Fibroblast of the conjunctiva (primary cell): ENCODE measurements around the gene PRAMEF12.
"Not testable (repeated sequence)": the region's sequence is repeated elsewhere in the genome, so short reads cannot be mapped to it uniquely, and the experiment has no call there.

ENCODE experiments used
- DNase-seq: peaks from one replicate; pipeline ENCODE4 v3.0.0-alpha.2; 2010; ENCODE audit warnings: low read depth

The PRAMEF12 gene

DNA sequence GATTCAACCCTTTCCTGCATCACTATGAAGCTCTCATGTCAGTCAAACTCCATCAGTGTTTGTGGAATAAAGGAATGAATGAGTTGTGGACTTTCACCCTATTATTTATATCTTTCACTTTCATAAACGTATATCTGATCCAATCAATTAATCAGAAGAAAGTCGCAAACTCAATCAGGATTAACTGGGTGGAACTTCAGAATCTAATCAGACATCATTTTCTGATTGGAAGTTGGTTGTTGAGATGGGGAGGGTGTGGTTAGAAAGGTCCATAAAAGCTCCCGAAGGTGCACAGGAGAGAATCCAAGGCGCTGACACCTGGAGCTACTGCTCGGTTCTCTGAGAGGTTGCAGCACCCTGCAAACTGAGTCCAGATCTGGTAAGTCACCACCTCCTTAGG is at the start of gene PRAMEF12:
Gene PRAMEF12, plus strand, starts transcription at position 301 of the 400 bp plus-strand sequence. CDS start 1,130 bp downstream, outside the sequence.
- no peak for DNase-seq

DNA sequence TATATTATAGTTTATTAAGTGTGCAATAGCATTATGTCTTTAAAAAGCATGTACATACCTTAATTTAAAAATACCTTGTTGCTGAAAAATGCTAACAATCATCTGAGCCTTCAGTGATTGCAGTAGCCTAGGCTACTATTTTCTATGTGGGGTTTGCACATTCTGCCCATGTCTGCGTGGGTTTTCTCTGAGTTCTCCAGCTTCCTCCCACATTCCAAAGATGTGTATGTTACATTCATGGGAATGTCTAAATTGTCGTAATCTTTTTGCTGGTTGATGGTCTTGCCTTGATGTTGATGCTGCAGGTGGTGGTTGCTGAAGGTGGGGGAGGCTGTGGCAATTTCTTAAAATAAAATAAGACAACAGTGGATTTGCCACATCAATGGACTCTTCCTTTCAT is 45.1 kb upstream of the PRAMEF12 start:
- DNase-seq, result no peak

DNA sequence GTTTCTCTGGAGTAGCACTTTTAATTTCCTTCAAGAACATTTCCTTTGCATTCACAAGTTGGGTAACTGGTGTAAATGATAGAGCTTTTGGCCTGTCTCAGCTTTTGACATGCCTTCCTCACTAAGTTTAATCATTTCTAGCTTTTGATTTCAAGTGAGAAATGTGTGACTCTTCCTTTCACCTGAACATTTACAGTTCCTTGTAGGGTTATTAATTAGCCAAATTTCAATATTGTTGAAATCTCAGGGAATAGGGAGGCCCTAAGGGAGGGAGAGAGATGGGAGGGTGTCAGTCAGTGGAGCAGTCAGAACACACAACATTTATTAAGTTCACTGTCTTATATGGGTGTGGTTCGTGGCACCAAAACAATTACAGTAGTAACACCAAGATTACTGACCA is 43.4 kb upstream of the PRAMEF12 start:
- no peak for DNase-seq

DNA sequence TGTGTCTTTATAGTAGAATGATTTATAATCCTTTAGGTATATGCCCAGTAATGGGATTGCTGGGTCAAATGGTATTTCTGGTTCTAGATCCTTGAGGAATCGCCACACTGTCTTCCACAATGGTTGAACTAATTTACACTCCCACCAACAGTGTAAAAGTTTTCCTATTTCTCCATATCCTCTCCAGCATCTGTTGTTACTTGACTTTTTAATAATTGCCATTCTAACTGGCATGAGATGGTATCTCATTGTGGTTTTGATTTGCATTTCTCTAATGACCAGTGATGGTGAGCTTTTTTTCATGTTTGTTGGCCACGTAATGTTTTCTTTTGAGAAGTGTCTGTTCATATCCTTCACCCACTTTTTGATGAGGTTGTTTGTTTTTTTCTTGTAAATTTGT is 42.5 kb upstream of the PRAMEF12 start:
- not testable (repeated sequence) for DNase-seq

DNA sequence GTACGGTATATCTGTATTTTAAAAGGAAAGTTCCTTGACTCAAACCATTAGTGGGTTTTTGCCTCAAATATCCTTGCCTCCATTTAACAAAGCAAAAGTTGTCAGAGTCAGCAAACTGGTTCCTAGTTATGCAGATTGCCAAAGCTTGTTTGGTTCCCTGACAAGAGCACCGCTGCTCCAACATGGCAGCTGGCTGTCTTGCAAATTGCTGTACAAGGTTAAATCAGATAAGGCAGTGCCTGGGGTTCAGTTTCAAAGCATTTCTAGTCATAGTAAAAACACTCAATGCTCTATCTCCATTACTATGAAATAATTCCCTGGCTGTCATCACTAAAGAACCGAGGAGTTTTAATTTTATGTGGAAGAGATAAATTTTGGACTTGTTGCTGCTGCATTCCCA is 38.9 kb upstream of the PRAMEF12 start:
- DNase-seq, result no peak

DNA sequence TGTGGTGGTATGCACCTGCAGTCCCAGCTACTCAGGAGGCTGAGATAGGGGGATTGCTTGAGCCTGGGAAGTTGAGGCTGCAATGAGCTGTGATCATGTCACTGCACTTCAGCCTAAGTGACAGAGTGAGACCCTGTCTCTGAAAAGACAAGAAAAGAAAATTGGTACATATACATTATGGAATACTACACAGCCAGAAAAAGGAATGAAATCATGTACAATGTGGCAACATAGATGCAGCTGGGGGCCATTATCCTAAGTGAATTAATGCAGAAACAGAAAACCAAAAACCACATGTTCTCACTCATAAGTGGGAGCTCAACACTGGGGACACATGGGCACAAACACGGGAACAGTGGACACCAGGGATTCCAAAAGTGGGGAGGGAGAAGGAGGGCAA is 34.6 kb upstream of the PRAMEF12 start:
- no peak for DNase-seq

DNA sequence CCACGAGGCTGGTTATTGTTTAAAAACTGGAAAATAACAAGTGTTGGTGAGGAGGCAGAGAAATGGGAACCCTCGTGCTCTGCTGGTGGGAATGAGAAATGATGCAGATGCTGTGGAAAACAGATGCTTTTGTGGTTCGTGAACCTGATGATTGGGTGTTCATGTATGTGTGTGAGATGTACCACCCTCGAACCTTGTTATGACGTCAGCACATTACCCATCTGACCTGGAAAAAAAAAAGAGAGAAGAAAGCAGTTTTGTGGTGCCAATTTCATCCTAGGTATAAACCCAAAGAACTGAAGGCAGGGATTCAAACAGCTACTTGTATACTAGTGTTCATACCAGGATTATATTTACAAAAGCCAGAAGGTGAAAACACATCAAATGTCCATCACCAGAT is 33.9 kb upstream of the PRAMEF12 start:
- DNase-seq, result no peak

DNA sequence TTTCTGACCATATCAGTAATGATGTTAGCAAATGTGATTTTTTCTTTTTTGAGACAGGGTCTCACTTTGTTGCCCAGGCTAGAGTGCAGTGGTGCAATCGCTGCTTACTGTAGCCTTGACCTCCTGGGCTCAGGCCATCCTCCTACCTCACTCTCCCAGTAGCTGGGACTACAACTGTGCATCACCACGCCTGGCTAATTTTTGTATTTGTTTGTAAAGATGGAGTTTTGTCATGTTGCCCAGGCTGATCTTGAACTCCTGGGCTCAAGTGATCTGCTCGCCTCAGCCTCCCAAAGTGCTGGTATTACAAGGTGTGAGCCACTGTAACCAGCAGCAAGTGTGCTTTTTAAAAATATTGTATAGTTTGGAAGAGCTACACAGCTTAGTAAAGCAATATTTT is 31.6 kb upstream of the PRAMEF12 start:
- DNase-seq, result no peak

DNA sequence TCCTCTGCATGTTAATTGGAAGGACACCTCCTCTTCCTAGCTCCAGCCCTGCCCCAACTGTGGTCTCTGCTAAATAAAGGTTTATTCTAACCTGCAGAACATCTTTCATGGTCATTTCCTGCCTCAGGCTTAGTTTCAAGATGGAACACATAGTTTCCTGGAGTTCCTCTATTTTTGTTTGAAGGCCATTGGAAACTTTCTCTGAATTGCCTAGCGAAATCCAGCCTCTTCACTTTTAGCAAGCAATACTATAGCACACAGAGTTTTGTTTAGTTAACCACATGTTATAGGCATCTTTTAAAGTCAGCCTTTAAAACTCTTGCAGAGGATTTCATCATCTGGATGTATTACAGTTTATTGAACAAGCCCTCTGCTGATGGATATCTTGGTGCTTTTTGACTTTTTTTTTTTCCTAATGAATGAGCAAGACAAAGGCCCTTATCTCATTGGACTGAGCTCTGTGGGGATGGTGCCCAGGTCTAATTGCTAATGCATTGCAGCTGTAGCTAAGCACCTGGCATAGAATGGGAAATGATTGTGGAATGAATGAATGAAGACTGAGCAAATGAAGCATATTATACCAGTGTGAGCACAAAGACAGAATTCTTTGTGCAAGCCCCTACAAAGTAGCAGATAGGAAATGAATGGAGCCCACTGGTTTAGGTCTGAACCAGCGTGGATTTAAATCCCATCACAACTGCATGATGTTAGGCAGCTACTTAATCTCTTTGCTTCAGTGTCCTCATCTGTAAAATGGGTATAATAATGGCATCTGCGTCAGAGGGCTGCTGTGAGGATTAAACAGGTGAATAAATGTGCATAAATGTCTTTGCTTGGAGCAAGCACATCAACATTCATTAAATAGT is 28.2 kb upstream of the PRAMEF12 start:
- DNase-seq, result no peak

DNA sequence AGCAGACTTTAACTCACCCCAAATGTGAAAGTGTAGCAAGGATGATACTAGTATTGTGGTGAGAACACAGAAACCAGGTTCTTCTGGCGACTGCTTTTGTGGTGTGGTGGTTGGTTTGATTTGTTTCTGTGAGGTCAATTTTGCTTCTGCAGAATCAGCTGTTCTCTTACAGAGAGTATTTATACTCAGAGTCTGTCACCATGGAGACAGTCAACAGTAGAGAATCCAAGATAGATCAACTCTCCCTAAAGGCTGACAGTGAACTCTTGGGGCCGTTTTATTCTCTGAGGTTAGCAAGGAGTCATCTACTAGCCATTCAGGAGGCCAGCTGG is 27.6 kb upstream of the PRAMEF12 start, which contains the start of gene CFAP107:
Gene CFAP107, plus strand, starts transcription at position 209 of the 332 bp plus-strand sequence. CDS start 231 bp downstream, outside the sequence.
- DNase-seq, result no peak

DNA sequence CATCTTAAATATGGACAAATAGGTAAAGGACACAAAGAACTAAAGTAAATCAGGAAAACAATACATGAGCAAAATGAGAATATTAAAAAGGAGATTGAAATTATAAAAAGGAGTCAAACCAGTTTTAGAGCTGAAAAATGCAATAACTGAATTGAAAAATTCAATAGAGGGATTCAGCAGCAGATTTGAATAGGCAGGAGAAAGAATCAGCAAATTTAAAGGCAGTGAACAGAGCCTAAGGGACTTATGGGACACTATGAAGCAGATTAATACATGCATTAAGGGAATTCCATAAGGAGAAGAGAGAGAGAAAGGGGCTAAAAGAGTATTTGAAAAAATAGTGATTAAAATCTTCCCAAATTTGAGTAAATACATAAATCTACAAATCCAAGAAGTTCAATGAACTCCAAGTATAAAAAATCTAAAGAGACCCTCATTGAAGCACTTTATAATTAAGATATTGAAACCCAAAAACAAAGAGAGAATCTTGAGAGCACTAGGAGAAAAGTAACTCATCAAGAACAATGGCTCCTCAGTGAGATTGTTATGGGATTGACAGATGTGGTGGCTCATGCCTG is 24.7 kb upstream of the PRAMEF12 start:
- no peak for DNase-seq

DNA sequence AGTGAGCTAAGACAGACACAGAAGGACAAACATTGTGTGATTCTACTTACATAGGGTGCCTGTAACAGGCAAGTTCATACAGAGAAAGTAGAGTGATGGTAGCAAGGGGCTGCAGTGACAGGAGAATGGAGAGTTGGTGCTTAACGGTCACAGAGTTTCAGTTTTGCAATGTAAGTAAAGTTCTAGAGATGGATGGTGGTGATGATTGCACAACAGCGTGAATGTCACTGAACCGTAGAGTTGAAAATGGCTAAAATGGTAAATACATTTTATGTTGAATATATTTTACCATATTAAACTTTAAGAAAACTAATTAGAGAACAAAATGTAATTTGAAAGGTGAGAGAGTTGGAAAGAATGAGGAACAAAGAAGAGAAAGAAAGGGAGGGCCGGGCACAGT is 18.8 kb upstream of the PRAMEF12 start:
- no peak for DNase-seq

DNA sequence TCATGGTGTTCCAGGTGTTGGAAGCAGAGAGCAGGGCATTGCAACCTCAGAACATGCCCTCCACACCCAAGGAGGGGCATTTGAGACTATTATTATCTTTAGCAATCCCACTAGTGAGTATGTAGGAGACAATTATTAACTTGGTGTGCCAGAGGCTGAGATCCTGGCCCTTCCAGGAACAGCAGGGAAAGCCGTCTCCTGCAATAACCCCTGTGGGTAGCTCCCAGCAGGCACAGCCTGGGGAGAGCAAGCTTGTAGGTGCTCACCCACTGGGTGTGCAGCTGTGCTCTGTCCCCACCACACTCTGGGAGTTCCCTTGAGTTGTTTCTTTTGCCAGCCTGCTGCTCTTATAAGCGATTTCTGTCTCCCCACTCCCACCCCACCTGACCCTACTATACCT is 17.3 kb upstream of the PRAMEF12 start:
- DNase-seq, result no peak

DNA sequence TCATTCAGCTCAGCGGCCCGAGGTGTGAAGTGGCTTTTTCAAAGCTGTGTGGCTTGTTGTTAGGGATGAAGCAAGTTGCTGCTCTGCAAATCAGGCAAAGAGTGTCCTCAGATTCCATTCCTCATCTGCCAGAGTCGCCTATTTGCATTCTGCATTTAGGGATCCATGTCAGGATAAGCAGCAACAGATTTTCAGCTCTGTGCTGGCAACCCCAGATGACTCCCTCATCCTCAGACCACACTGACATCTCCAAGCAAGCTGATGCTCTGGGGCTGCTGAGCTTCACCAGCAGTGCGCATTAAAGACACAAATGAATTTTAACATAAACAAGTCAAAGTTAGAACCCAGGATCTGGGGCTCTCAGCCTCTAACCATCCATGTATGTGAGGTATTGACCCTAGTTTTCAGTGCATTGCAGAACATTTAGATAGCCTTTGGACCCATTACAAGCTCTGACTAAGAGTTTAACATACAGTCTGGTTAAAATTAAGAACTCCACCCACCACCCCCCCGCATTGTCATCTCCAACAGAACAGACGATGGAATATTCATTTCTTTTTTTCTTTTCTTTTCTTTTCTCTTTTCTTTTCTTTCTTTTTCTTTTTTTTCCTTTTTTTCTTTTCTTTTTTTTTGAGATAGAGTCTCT is 16.6 kb upstream of the PRAMEF12 start:
- no peak for DNase-seq

DNA sequence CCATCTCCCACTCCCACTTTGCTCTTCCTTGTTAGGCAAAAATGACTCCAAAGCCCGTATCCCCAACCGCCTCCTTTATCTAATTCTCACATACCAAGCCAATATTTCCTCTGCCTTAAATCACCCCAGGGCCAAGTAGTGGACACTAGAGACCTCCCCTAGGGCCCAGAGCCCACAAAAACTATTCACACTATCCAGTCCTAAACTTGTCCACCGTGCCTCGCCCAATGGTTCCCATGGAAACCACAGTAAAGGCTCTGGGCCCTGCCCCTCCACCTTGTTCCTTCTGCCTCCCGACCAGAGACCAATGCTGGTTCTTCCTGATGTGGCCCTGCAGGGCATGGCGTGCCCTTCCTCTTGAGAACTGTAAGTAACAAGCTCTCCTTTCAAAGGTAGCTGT is 15.7 kb upstream of the PRAMEF12 start:
- no peak for DNase-seq

DNA sequence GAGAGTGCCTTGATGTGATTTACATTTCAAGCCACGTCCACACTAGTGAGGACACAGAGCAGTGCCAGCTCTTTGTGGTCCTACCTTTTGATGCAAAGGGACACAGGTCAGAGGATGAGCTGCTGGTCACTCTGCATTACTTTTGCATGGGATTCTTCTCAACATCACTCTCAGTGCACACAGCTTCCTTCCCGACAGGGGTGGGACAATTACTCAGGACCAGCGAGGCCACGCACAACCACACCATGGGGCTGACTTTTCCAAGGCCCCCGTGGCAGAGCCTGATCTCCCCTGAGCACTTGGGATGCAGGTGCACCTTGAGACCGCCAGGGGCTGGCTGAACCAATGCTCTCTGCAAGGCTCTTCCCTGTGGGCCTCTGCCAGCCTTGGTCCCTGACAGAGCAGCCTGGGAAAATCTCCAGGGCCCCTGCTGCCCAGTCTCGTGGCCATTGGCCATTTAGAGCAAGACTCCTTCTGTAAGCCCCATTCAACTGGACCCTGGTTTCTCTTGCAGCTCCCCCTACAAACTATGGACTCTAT is 13.2 kb upstream of the PRAMEF12 start:
- no peak for DNase-seq

DNA sequence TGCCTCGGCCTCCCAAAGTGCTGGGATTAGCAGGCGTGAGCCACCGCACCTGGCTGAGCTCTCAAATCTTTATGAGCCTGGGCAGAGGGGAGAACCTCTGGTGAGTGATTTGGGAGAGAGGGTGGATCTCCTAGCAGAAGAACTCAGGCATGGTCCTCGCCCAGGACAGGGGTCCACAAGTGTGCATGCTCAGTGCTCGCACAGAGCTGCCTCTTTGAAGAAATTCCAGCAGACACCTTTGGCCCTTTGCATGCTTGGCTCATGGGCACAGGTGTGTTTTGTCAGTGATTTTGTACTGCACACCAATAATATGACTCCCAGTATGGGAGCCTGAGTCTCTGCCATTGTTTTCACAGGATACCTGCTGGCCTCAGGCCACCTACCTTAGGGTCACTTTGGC is 11.8 kb upstream of the PRAMEF12 start:
- no peak for DNase-seq

DNA sequence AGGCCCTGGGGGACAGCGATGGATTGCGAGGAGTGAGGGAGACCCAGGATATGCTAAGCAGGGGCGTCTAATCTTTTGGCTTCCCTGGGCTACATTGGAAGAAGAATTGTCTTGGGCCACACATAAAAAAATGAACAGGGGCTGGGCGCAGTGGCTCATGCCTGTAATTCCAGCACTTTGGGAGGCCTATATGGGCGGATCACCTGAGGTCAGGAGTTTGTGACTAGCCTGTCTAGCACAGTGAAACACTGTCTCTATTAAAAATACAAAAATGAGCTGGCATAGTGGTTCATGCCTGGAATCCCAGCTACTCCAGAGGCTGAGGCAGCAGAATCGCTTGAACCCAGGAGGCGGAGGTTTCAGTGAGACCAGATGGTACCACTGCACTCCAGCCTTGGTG is 10.8 kb upstream of the PRAMEF12 start:
- no peak for DNase-seq

DNA sequence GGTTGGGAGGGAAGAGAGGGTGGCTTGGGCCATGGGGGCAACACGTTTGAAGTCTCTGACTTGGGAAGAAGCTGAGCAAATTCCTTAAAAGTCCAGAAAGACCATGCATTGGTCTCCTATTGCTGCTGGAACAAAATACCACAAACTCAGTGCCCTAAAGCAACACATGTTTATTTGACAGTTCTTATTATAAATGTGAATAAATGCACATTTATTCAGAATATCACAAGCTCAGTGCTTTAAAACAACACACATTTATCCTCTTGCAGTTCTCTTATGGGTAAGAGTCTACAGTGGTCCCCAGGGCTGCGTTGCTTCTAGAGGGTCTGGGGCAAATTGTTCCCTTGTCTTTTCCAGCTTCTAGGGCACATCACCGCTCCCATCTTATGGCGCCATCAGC is 10.1 kb upstream of the PRAMEF12 start:
- no peak for DNase-seq

DNA sequence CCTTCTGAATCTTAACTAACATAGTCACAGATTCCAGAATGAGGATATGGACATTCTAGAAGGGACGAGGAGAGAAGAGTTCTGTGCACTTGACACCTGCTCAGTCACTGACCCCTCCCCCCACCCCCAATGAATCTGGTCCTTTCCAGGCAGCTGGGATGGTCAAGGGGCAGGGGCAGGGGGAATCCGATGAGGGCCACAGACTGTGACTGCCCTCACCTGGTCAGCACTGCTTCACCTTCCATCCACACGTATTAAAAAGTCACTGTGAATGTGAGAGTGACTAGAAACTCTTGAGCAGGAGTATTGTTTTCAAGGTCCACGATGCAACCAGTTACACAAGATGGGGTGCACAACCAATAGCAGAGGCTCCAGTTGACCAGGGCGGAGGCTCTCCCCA is 9.5 kb upstream of the PRAMEF12 start:
- DNase-seq, result no peak

DNA sequence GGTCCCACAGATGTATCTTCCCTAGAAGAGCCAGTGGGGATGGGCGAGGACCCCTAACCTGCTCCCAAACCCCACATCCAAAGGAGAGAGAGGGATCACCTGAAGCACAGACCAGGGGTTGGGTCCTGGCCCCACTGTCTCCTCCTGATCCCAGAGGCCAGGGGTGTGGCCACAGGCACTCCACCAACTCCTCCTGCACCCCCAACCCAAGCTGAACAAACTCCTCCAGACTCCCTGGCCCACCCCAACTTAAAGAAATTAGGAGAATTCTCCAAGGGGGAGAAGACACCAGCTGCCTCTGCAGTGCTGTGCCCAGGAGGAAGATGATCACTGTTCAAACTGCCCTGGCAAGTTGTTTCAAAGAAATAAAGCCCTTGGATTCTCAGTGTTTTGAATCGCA is 4.5 kb upstream of the PRAMEF12 start:
- no peak for DNase-seq

DNA sequence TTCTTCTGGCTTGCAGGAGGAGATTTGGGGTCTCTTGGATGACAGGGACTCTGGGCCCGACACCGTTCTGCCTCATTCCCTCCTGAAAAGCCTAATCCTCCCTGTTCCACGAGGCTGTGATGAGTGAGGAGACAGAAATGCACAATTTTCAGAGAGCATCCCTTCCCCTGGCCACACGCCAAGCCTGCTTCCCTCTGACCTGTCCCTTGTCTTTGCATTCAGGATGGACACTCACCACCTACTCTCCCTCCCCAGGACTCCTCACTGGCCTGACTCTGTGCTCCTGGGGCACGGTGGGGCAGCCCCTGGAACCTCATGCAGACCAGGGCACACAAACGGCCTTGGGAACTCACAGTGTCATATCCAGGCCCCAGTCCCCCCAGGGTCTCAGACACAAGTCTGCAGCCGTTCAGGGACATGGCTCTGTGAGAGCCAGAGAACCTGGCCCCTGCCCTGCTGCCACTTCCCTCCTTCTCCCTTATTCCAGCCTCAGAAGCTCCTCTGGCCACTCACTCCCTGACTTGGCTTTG is 3.5 kb upstream of the PRAMEF12 start:
- no peak for DNase-seq

DNA sequence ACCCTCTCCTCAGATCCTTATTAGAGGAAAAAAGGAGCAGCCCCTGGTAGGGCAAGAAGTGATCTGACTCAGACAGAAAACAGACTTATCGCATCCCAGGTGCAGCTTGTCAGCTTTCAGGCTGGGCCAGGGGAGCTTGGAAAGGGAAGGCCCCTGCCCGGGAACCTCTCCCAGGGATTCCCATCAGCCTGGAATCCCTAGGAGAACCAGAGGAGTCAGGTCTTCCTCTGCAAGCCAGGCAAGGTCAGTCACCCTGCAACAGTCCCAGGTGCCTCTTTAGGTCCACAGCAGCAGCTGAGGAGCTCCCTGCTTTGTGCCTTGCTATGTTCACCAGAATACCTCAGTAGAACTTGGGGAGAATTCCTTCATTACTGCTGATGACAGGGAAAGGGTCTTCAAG is 2.9 kb upstream of the PRAMEF12 start:
- DNase-seq, result no peak
